ENCODE measurements around the gene ACADVL. TPM values are rescaled to one million over a fixed set of nuclear protein-coding genes. Genes with fewer than 3 reads are reported as not detected.
A peak's percentile ranks its signal among the peaks of the same experiment; 100 is the strongest.

The ACADVL gene
- total and polyA plus RNA-seq, 12 donors, result 961 to 6,098 (median 1,772) TPM

DNA sequence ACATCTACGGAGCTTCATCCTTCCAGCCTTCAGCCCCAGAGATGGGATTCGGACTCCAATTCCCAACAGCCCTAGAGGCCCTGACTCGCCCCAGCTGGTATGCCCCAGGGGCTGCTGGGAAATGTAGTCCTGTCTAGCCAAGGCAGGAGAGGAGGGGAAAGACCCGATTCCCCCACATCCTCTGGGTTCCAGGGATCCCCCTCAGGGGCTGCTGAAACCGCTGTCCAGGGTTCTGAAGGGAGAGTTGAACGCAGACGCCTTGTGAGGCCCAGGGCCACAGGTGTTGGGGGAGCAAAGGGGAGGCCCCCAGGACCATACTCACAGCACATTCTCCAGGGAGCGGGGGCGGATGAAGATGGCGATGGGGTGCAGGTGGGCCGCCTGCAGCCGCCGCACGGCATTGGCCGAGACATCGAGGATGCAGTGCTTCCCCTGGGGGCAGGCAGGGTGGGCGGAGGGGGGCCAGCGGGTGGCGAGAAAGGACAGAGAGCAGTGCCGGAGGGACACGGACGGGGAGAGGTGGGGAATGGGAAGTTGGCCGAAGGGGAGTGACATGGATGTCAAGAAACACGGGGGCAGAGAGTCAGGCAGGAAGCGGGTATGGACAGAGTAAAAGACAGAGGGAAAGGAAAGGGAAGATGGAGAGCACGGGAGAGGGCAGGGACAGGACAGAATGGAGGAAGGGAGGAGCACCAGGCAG, 28.0 kb upstream of the ACADVL start:
- no peak overlapping the region for H3K4me3 ChIP-seq
- 79 to 87% (median 83%) methylated on average over 21 to 26 of the region's 26 CpGs for WGBS, 4 donors
- TF ChIP-seq POLR2A (IDR thresholded peaks at IDR 0.05), result no peak
- TF ChIP-seq, protein P1, sequence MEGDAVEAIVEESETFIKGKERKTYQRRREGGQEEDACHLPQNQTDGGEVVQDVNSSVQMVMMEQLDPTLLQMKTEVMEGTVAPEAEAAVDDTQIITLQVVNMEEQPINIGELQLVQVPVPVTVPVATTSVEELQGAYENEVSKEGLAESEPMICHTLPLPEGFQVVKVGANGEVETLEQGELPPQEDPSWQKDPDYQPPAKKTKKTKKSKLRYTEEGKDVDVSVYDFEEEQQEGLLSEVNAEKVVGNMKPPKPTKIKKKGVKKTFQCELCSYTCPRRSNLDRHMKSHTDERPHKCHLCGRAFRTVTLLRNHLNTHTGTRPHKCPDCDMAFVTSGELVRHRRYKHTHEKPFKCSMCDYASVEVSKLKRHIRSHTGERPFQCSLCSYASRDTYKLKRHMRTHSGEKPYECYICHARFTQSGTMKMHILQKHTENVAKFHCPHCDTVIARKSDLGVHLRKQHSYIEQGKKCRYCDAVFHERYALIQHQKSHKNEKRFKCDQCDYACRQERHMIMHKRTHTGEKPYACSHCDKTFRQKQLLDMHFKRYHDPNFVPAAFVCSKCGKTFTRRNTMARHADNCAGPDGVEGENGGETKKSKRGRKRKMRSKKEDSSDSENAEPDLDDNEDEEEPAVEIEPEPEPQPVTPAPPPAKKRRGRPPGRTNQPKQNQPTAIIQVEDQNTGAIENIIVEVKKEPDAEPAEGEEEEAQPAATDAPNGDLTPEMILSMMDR (IDR thresholded peaks at IDR 0.05), result no peak
- H3K27ac ChIP-seq, result no peak overlapping the region
- DNase-seq, result peak in 2 of 7 donors; percentile 39 to 49
- H3K4me1 ChIP-seq (replicated peaks in 1 of 2), result no peaks in the 10 kb centered on the region
- intact Hi-C loops (cut with DNase I), result no loop called here
- no peaks in the 10 kb centered on the region for H3K9me3 ChIP-seq (replicated peaks in 1 of 3)
- no peaks in the 10 kb centered on the region for H3K27me3 ChIP-seq
- peaks cover 0 to 51% of the 10 kb centered on the region in 2 donors for H3K36me3 ChIP-seq (replicated peaks in 1 of 2)

DNA sequence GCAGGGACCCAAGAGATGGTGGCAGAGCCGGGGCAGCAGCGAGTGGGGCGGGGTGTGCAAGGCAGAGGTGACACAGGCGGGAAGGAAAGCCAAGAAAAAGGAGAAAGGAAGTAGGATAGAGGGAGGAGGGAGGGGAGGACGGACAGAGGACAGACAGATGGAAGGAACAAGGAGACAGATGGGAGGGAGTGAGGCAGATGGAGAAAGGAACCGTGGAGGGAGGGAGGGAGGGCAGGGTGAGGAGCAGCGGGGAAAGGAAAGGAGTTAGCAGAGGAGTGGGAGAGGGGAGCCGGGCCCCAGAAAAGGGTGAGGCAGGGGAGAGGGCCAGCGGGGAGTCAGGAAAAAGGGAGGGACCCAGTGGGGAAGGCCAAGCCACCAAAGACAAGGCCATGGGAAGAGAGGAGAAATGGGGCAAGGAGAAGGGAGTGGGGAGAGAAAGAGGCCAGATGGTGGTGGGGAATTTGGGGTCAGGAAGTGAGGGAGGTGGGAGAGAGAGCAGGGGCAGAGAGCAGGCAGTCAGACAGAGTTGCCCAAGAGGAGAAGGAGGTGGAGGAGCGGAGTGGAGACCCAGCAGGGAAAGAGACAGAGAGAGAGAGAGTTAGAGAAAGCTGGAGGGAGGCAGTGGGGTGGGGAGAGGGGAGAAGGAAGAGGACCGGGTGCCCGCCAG, 27.3 kb upstream of the ACADVL start:
- H3K4me1 ChIP-seq (replicated peaks in 1 of 2), result no peaks in the 10 kb centered on the region
- intact Hi-C loops (cut with DNase I), result no loop called here

DNA sequence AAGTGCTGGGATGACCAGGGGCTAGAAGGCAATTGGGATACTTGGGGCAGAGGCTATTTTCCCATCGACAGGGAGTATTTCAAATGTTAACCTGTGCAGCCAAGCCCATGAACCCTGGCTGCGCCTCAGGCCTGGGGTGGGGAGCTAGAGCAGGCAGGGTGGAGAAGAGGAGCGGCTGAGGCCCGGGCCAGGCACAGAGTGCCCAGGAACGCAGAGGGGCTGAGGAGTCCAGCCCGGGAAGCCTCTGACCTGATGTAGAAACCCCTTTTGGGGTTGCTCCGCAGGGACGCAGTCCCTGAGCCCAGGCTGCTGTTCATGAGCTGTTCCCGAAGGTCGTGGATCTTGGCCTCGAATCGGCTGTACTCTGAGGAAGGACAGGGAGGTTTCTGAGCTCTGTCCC, 23.8 kb upstream of the ACADVL start:
- WGBS, 4 donors, result 77 to 89% (median 84%) methylated on average over 7 to 12 of the region's 12 CpGs

More for the DNA sequence above, 27.3 kb upstream of the ACADVL start:
- Histone ChIP-seq H3K4me3 (no peak overlapping the region), H3K9me3 (replicated peaks in 1 of 3) (no peaks in the 10 kb centered on the region), H3K27me3 (no peaks in the 10 kb centered on the region), H3K36me3 (replicated peaks in 1 of 2) (peaks cover 0 to 56% of the 10 kb centered on the region in 2 donors), H3K27ac (no peak overlapping the region)
- TF ChIP-seq, protein P1 (IDR thresholded peaks at IDR 0.05), result no peak
- 77 to 83% (median 79%) methylated on average over 12 of the region's 12 CpGs for WGBS, 4 donors
- no peak for DNase-seq

More for the DNA sequence above, 23.8 kb upstream of the ACADVL start:
- Histone ChIP-seq H3K4me1 (replicated peaks in 1 of 2) (no peaks in the 10 kb centered on the region), H3K27me3 (no peaks in the 10 kb centered on the region), H3K27ac (no peak overlapping the region), H3K9me3 (replicated peaks in 1 of 3) (no peaks in the 10 kb centered on the region), H3K36me3 (replicated peaks in 1 of 2) (peaks cover 0 to 54% of the 10 kb centered on the region in 2 donors), H3K4me3 (no peak overlapping the region)
- DNase-seq, result no peak
- no peak for TF ChIP-seq POLR2A (IDR thresholded peaks at IDR 0.05)
- TF ChIP-seq, protein P1 (IDR thresholded peaks at IDR 0.05), result no peak
- intact Hi-C loops (cut with DNase I), result no loop called here
